KMS-11 (cell line): ENCODE results near the gene ATL3.

Source experiments
- H2AFZ ChIP-seq: fragments of 200-600 bp; sonication (generic); 2 replicates; pipeline ENCODE4 v1.6.1; 2016; ENCODE audit warnings: antibody characterized with exemption, mixed run types, low read depth
- H3K27ac ChIP-seq: fragments of 200-600 bp; sonication (generic); 2 replicates; pipeline ENCODE4 v1.6.1; 2016; ENCODE audit warnings: mild to moderate bottlenecking, mixed run types
- H3K27me3 ChIP-seq: fragments of 200-600 bp; sonication (generic); 2 replicates; pipeline ENCODE4 v1.6.1; 2017; ENCODE audit warnings: mild to moderate bottlenecking, low read depth, mixed run types, moderate library complexity; ENCODE audit not compliant: insufficient read depth
- H3K36me3 ChIP-seq: fragments of 200-600 bp; sonication (generic); 2 replicates; pipeline ENCODE4 v1.6.1; 2017; ENCODE audit warnings: mild to moderate bottlenecking, mixed run types; ENCODE audit not compliant: insufficient read depth
- H3K4me1 ChIP-seq: fragments of 200-600 bp; sonication (generic); 2 replicates; pipeline ENCODE4 v1.6.1; 2016; ENCODE audit warnings: mild to moderate bottlenecking, low read depth, mixed run types; ENCODE audit not compliant: poor library complexity, severe bottlenecking
- H3K4me2 ChIP-seq: fragments of 200-600 bp; sonication (generic); 2 replicates; pipeline ENCODE4 v1.7.0; 2016; ENCODE audit warnings: mild to moderate bottlenecking, mixed run types
- H3K4me3 ChIP-seq: fragments of 200-600 bp; sonication (generic); IDR thresholded peaks from 2 replicates; pipeline ENCODE4 v1.6.1; 2017; ENCODE audit warnings: low read depth, low read length, mixed read lengths; ENCODE audit not compliant: insufficient read depth
- H3K79me2 ChIP-seq: fragments of 200-600 bp; sonication (generic); 2 replicates; pipeline ENCODE4 v1.6.1; 2016; ENCODE audit warnings: low read depth, mixed run types; ENCODE audit not compliant: insufficient read depth
- H3K9ac ChIP-seq: fragments of 200-600 bp; sonication (generic); 2 replicates; pipeline ENCODE4 v1.6.1; 2016; ENCODE audit warnings: mild to moderate bottlenecking, mixed run types
- H4K20me1 ChIP-seq: fragments of 200-600 bp; sonication (generic); 2 replicates; pipeline ENCODE4 v1.6.1; 2016; ENCODE audit warnings: mild to moderate bottlenecking, mixed run types; ENCODE audit not compliant: insufficient read depth
- TF ChIP-seq, protein P1 (sequence below): fragments of 200-600 bp; sonication (generic); conservative IDR thresholded peaks from 2 replicates; pipeline ENCODE4 v1.6.1; 2017; ENCODE audit warnings: low read depth, mild to moderate bottlenecking, antibody characterized with exemption, low read length, moderate library complexity, mixed read lengths

Gene ATL3

GRCh38 chr11:63574856-63575602 is 96.1 kb downstream of the ATL3 start:
- H3K27ac ChIP-seq: peak overlapping the region; percentile 38
- peak overlapping the region; percentile 60 for H2AFZ ChIP-seq
- H3K9ac ChIP-seq: no peak overlapping the region
- peaks cover 7% of the 10 kb centered on the region for H3K4me1 ChIP-seq
- H3K4me3 ChIP-seq: no peak overlapping the region
- TF ChIP-seq, protein P1, sequence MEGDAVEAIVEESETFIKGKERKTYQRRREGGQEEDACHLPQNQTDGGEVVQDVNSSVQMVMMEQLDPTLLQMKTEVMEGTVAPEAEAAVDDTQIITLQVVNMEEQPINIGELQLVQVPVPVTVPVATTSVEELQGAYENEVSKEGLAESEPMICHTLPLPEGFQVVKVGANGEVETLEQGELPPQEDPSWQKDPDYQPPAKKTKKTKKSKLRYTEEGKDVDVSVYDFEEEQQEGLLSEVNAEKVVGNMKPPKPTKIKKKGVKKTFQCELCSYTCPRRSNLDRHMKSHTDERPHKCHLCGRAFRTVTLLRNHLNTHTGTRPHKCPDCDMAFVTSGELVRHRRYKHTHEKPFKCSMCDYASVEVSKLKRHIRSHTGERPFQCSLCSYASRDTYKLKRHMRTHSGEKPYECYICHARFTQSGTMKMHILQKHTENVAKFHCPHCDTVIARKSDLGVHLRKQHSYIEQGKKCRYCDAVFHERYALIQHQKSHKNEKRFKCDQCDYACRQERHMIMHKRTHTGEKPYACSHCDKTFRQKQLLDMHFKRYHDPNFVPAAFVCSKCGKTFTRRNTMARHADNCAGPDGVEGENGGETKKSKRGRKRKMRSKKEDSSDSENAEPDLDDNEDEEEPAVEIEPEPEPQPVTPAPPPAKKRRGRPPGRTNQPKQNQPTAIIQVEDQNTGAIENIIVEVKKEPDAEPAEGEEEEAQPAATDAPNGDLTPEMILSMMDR: no peak
- peak overlapping the region; percentile 38 for H3K4me2 ChIP-seq
- H3K27me3 ChIP-seq: no peaks in the 10 kb centered on the region
- H3K79me2 ChIP-seq: no peaks in the 10 kb centered on the region
- no peaks in the 10 kb centered on the region for H3K36me3 ChIP-seq
- no peaks in the 10 kb centered on the region for H4K20me1 ChIP-seq
